ENCODE data around the gene AIF1L.

DNA sequence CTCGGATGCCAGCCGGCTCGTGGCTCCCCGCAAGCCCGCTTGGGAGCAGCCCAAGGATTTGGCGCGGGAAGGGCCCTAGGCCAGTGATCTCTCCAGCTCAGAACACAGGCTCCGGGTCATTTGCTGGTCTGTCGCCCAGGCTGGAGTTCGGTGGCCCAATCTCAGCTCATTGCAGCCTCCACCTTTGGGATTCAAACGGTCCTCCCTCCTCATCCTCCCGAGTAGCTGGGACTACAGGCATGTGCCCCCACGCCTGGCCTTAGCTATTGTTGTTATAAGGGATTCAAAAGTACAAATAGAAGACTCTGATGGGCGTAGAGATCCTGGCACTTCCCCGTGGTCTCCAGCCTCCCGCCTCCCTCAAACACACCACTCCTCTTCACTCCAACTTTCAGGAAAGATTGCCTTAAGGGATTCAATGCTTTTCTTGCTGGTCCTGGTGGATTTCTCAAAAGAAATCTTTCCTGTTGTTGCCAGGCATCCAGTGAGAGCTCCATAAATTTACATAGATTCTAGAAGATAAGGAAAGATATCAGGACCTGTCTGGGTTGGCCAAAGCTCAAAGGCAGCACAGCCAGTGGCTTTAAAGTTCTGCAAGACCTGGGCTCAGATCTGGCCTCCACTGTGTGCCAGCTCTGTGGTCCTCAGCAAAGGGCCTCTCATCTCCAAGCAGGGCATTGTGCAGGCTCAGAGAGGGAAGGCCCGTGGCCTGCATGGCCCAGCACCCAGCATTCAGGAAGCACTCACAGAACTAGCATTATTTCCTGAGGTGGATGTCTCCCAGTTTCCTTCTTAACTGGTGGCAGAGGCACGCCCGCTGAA, 1.0 kb downstream of the AIF1L start:
- no peak for TF ChIP-seq CTCF (IDR thresholded peaks at IDR 0.05)
- no peak for TF ChIP-seq POLR2A (IDR thresholded peaks at IDR 0.05)
